ENCODE measurements around the gene SLC23A2. TPM values are rescaled to one million over a fixed set of nuclear protein-coding genes. Genes with fewer than 3 reads are reported as not detected.

SLC23A2 gene
- total RNA-seq, 1 experiment from 2014 or later: 16.3 TPM

DNA sequence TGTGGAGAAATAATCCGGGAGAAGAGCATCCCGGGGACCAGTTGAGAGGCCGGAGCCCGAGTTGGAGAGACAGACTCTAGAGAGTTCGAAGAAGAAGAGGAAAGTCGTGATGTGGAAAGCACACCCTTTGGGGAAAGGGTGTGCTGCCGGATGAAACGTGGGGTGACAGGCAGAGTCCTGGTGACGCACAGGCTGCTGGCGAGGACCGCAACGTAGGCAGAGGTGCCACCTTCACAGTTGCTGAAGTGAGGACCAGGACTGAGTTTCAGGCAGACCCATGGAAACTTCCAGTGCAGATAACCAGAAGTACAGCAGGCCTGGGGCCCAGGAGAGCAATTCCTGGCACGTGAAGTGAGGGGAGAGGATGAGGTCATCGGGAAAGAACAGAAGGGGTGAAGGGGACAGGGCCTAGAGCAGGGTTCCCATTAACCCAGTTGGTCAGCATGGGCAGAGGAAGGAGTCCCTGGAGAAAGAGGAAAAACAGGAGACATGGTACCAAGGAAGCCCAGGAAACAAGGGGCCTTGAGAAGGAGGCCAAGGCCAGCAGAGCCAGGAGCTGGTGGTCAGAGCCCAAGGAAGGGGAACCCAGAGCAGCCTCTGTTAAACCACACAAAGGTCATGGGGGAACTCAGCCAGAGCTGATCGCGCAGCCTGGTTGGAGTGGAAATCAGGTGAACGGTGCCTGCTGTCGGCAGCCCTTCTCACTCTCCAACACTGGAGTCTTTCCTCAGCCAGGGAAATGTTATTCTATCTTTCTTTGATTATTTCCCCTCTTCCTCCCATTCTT is 195.5 kb downstream of the SLC23A2 start:
- no peaks in the 10 kb centered on the region for H3K36me3 ChIP-seq (ENCODE audit: control insufficient read depth in 1 of 2, insufficient read depth in 2 of 2, low read length in 2 of 2)
- H3K79me2 ChIP-seq (ENCODE audit: insufficient read depth, low read length): no peaks in the 10 kb centered on the region
- ChIA-PET CTCF (no interaction called here), RAD21 (ENCODE audit: low non-redundant PET in 1 of 2, low total read pairs in 2 of 2, uncharacterized antibody in 2 of 2, unreplicated experiment in 2 of 2) (no interaction called here), POLR2A (no interaction called here)
- no peak overlapping the region for H3K4me2 ChIP-seq (ENCODE audit: low read length)
- H3K9me2 ChIP-seq (ENCODE audit: insufficient read depth): no peaks in the 10 kb centered on the region
- no peaks in the 10 kb centered on the region for H3K9me3 ChIP-seq (ENCODE audit: control insufficient read depth in 1 of 2, insufficient read depth in 1 of 2, low read depth in 1 of 2, low read length in 2 of 2)
- BruUV-seq (replicated peaks): no TSS peak
- no peaks in the 10 kb centered on the region for H3K4me1 ChIP-seq (ENCODE audit: control insufficient read depth in 1 of 2, insufficient read depth in 2 of 2, low read length in 2 of 2)
- no peak overlapping the region for H2AFZ ChIP-seq (ENCODE audit: low read depth, low read length, poor library complexity, severe bottlenecking)
- H3K9ac ChIP-seq (ENCODE audit: low read length): no peak overlapping the region
- ATAC-seq: no peak
- TF ChIP-seq SRF (IDR thresholded peaks at IDR 0.05; ENCODE audit: low read depth) (no peak), SIN3A (IDR thresholded peaks at IDR 0.05; ENCODE audit: low read depth) (no peak), ZNF274 (IDR thresholded peaks at IDR 0.05; ENCODE audit: low read depth, low read length) (no peak), EZH2phosphoT487 (IDR thresholded peaks at IDR 0.05; ENCODE audit: borderline replicate concordance) (no peak), EZH2 (IDR thresholded peaks at IDR 0.05) (no peak), EGR1 (IDR thresholded peaks at IDR 0.05; ENCODE audit: low read depth) (no peak), CEBPB (IDR thresholded peaks at IDR 0.05; ENCODE audit: low read depth) (no peak), SP1 (IDR thresholded peaks at IDR 0.05; ENCODE audit: low read depth) (no peak)
- TF ChIP-seq, protein P1, sequence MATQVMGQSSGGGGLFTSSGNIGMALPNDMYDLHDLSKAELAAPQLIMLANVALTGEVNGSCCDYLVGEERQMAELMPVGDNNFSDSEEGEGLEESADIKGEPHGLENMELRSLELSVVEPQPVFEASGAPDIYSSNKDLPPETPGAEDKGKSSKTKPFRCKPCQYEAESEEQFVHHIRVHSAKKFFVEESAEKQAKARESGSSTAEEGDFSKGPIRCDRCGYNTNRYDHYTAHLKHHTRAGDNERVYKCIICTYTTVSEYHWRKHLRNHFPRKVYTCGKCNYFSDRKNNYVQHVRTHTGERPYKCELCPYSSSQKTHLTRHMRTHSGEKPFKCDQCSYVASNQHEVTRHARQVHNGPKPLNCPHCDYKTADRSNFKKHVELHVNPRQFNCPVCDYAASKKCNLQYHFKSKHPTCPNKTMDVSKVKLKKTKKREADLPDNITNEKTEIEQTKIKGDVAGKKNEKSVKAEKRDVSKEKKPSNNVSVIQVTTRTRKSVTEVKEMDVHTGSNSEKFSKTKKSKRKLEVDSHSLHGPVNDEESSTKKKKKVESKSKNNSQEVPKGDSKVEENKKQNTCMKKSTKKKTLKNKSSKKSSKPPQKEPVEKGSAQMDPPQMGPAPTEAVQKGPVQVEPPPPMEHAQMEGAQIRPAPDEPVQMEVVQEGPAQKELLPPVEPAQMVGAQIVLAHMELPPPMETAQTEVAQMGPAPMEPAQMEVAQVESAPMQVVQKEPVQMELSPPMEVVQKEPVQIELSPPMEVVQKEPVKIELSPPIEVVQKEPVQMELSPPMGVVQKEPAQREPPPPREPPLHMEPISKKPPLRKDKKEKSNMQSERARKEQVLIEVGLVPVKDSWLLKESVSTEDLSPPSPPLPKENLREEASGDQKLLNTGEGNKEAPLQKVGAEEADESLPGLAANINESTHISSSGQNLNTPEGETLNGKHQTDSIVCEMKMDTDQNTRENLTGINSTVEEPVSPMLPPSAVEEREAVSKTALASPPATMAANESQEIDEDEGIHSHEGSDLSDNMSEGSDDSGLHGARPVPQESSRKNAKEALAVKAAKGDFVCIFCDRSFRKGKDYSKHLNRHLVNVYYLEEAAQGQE (IDR thresholded peaks at IDR 0.05; ENCODE audit: low read depth): no peak
- no peaks in the 10 kb centered on the region for H4K20me1 ChIP-seq (ENCODE audit: insufficient read depth)
- H3K4me3 ChIP-seq (replicated peaks in 1 of 2; ENCODE audit: low read depth in 1 of 2, low read length in 2 of 2): no peak overlapping the region
- no peaks in the 10 kb centered on the region for H3K27me3 ChIP-seq (ENCODE audit: insufficient read depth, low read length)
- intact Hi-C loops (cut with micrococcal nuclease): no loop called here
- no peak overlapping the region for H3K27ac ChIP-seq (ENCODE audit: low read depth, low read length)
- DNase-seq (ENCODE audit: low read depth, low spot score): no peak
